Stimulated activated naive CD4-positive, alpha-beta T cell treated with Interleukin-2 at 50 U/mL for 16 hours (primary cell): ENCODE measurements around the gene ITGA2.
A peak's percentile ranks its signal among the peaks of the same experiment; 100 is the strongest.

Experiments
- DNase-seq: peaks from one replicate; lab custom pipeline; 2025; lab: John Stamatoyannopoulos, UW

Gene ITGA2

DNA sequence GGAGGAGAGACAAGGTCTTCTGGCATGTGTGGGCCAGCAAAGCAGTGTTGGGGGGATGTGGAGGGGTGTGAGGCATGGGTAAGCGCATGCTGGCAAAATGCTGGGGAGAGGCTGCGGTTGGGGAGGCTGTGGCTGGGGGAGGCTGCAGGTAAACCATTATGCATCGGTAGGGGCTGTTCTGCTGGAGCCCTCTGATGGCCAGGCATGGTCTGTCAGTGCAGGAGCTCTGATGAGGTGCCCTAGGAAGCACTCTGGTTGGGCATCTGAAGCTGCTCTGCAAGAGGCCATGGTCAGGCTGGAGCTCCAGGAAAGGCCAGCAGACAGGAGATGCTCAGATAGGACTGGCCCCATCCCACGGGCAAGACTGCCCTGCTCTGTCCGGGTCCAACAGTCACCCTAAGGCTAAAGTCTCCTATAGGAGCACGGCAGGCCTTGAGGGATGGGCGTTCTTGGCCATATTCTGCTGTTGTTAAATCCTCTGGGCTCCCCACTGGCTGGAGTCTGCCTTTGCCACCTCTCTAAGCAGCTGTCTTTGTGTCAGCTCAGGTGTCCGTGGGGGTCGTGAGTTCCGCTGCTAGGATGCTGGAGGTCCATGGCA is 28.7 kb downstream of the ITGA2 start:
- DNase-seq, result no peak

DNA sequence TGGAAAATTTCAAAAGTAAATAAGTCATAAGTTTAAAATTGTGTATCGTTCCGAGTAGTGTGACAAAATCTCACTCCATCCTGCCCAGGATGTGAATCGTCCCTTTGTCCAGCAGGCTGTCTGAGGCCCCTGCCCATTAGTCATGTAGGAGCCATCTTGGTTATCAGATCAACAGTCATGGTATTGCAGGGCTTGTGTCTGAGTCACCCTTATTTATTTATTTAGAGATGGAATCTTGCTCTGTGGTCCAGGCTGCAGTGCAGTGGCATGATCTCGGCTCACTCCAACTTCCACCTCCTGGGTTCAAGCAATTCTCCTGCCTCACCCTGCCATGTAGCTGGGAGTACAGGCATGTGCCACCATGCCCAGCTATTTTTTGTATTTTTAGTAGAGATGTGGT is 30.2 kb downstream of the ITGA2 start:
- DNase-seq, result no peak

GRCh38 chr5:53022930-53023511 is 33.9 kb downstream of the ITGA2 start:
- DNase-seq, result no peak

GRCh38 chr5:53023969-53024368 is 34.8 kb downstream of the ITGA2 start:
- no peak for DNase-seq

DNA sequence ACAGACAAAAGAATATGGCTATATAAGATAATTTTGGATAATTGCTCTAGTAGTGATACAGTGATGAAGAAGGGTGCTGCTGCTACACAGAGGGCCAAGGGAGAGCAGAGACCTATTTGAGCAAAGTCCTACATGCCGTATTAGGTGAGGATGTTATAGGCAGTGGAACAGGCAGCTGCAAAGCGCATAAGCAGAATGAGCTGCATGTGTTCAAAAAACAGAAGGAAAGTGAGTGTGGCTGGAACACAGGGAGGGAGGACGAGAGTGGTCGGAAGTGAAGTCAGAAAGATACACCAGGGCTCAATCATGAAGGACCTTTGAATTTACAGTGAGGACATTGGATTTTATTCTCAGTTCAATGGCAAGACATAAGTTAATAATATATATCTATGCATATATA is 35.4 kb downstream of the ITGA2 start:
- DNase-seq, result no peak

- DNase-seq, result no peak
Measured at GRCh38 chr5:53025487-53025886, 36.3 kb downstream of the ITGA2 start.

- no peak for DNase-seq
Measured at GRCh38 chr5:53027913-53028312, 38.8 kb downstream of the ITGA2 start.

DNA sequence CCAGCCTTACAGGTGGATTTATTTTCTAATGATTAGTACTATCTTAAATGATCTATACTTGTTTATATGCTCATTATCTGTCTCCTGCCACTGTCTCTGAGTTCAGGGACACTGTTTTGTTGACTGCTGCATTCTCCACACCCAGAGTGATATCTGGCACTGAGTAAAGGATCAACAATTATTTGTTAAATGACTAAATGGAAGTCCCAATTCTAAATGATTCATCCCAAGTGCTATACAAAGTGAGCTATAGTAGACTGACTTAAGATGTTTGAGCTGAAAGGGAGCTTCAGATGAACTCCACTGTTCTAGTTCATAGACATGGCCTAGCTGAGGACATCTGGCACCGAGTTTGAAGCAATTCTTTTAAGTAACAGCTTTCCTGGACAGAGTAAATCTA is 40.5 kb downstream of the ITGA2 start:
- no peak for DNase-seq

- no peak for DNase-seq
Measured at GRCh38 chr5:53030893-53031292, 41.7 kb downstream of the ITGA2 start.

DNA sequence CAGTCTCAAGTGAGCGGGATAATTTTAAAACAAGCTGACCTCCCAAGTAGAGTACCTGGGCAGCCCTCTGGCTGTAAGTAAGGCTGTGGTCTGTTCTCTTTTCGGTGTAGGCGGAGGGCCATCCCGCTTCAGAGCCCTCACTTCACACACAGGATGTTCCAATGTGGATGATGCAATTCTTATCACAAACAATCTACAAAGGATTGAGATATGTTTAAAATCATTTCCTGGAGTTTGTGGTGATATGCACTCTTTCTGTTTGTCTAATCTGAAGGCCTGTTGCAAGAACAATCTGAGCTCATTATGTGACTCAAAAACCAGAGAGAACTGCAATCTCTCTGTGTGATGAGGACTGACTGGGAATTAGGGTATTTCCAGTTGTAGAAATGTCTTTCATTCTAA is 42.5 kb downstream of the ITGA2 start:
- no peak for DNase-seq

GRCh38 chr5:53032188-53032587 is 43.0 kb downstream of the ITGA2 start:
- DNase-seq, result no peak

DNA sequence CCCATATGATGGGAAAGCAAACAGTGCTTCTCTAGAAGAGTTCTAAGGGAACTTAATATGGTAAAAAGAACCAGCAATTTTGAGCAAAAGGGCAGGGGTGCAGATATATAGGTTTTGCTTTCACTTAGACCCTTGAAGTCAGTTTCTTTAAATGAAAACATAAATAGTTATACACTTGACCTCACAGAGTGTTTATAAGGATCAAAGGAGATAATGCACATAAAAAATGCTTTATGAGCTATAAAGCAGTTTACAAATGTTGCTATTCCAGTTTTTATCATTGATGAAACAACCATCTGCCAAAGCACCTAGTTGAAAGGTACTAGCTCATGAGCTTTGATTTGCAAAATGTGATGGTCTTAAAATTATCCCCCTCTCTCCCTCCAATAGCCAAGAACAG is 45.7 kb downstream of the ITGA2 start:
- no peak for DNase-seq

GRCh38 chr5:53035868-53036381 is 46.8 kb downstream of the ITGA2 start:
- DNase-seq, result no peak

DNA sequence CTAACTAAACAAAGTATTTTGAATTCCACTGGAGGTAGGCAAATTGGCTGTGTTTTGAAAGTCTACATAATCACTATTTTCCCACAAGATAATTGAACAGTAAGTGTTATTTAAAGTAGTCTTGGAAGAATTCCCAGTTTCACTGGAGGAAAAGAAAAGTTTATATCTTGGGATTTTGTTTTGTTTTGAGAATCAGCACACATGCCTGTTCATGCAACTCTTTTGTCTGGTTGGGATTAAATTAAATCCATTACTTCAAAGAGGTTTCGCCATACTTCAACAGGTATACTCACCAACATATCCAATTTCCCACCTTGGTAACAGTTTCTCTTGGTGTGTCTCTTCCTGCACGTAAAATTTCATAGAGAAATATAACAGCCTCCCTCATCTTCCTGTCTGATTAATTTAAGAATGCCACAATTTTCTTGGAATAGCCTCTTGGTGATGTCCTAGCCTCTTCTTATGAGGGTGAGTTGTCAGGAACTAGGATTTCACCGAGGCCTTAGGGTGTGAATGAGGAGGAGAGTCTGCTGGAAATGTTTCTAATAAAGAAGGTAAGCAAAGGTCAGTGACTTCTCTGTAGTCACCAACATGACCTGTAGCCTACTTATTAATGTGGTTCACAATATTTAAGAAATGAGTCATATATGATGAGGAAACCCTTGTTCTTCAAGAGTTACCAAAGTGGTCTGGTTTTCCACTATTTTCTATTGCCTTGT is 48.1 kb downstream of the ITGA2 start:
- DNase-seq, result no peak

DNA sequence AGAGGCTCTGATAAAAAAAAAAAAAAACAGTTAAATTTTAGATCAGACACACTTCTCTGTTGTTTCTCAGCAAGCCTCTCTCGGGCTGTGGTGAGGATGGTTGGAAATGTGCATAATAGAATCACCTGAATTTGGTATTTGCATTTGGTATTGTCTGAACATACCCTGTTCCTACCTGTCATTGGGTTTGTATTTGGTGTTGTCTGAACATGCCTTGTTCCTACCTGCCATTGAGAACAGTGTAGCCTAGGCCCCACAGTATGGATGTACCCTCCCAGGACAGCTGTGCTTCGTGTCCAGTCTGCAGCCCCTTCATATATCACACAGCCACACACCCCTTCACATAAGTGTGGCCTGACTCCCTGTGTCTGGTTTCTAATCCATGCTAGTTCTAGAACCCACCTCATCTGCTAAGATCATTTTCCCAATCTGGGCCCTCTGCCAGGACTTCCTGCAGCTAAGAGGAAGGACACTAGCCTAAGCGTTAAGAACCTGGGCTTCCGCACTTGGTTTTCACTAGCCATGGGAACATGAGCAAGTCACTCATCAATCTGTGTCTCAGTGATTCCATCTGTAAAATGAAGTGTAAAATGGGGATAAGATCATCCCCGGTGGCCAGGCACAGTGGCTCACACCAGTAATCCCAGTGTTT is 49.2 kb downstream of the ITGA2 start:
- no peak for DNase-seq

- no peak for DNase-seq
Measured at GRCh38 chr5:53039855-53040254, 50.7 kb downstream of the ITGA2 start.

- DNase-seq, result peak; percentile 8
Measured at GRCh38 chr5:53041071-53041692, 52.0 kb downstream of the ITGA2 start.

DNA sequence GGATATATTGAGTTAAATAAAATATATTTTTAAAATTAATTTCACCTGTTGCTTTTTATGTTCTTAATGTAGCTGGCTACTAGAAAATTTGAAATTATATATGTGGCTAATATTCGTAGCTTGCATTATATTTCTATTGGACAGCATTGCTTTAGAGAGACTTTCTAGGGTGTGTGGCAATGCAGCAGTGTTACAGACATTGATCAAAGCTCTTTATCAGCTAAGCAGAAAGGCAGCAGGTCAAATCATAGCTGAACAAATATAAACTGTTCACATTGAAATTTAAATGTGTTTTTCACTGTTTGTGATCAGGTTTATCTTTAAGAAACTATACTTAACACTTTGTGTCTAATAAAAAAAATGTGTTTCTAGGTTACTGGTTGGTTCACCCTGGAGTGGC is 52.6 kb downstream of the ITGA2 start:
- no peak for DNase-seq

- no peak for DNase-seq
Measured at GRCh38 chr5:53045263-53045662, 56.1 kb downstream of the ITGA2 start.

DNA sequence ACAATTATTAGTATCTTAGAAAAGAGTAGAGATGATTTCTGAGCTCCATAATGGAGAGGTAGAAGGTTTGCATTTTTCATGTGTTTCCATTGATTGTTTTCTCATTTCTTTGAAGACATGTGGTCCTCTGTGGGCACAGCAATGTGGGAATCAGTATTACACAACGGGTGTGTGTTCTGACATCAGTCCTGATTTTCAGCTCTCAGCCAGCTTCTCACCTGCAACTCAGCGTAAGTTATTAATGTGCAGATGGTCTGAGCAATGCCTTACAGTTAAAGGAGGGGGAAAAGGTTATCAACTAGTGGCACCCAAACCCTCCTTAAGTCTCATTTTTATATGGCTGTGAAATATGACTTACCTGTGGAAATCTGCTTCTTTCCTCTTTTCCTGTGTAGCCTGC is 59.1 kb downstream of the ITGA2 start:
- DNase-seq, result no peak

GRCh38 chr5:53052499-53052898 is 63.3 kb downstream of the ITGA2 start:
- no peak for DNase-seq

- no peak for DNase-seq
Measured at GRCh38 chr5:53053364-53053763, 64.2 kb downstream of the ITGA2 start.

GRCh38 chr5:53055365-53055764 is 66.2 kb downstream of the ITGA2 start:
- DNase-seq, result no peak
